Lung (tissue), 12 donors: ENCODE data around the gene ADAMTS17. TPM values are rescaled to one million over a fixed set of nuclear protein-coding genes. Genes with fewer than 3 reads are reported as not detected.

Source experiments
- ATAC-seq: fragments of 200-7000 bp; cut with Tn5 transposase; one replicate; pipeline ENCODE4 v1.9.1; 2020; ENCODE audit warnings: moderate number of reproducible peaks; ENCODE audit not compliant: insufficient read depth, low FRiP score
- DNase-seq, 3 donors: peaks; one replicate each; pipeline ENCODE4 v3.0.0-alpha.2; 2013 to 2017
- H3K27ac ChIP-seq, 2 donors: one replicate each; pipeline ENCODE4 v1.5.1; 2013; ENCODE audit warnings: mild to moderate bottlenecking in 2 of 2, moderate library complexity in 2 of 2, control low read depth in 1 of 2, inconsistent platforms in 1 of 2, low read depth in 1 of 2, low read length in 1 of 2
- H3K27me3 ChIP-seq, 3 donors: one replicate each; pipeline ENCODE4 v1.5.1; 2013; ENCODE audit warnings: low read length in 2 of 3; ENCODE audit not compliant: control insufficient read depth in 3 of 3, insufficient read depth in 3 of 3
- H3K36me3 ChIP-seq, 4 donors: one replicate each; pipeline ENCODE4 v1.5.1; 2013; ENCODE audit warnings: low read length in 4 of 4, mild to moderate bottlenecking in 1 of 4, moderate library complexity in 1 of 4; ENCODE audit not compliant: control insufficient read depth in 4 of 4, insufficient read depth in 4 of 4
- H3K4me1 ChIP-seq, 5 donors: one replicate each; pipeline ENCODE4 v1.5.1; 2013; ENCODE audit warnings: low read length in 5 of 5, mild to moderate bottlenecking in 2 of 5, moderate library complexity in 1 of 5; ENCODE audit not compliant: control insufficient read depth in 5 of 5, insufficient read depth in 5 of 5
- H3K4me3 ChIP-seq: one replicate; pipeline ENCODE4 v1.5.1; 2013; ENCODE audit warnings: mild to moderate bottlenecking, control low read depth, moderate library complexity
- H3K9ac ChIP-seq, 2 donors: one replicate each; pipeline ENCODE4 v1.5.1; 2013; ENCODE audit warnings: low read length in 2 of 2, control low read depth in 1 of 2; ENCODE audit not compliant: insufficient read depth in 1 of 2
- H3K9me3 ChIP-seq, 4 donors: one replicate each; pipeline ENCODE4 v1.5.1; 2013; ENCODE audit warnings: low read length in 3 of 4, mild to moderate bottlenecking in 1 of 4, moderate library complexity in 1 of 4; ENCODE audit not compliant: control insufficient read depth in 4 of 4, insufficient read depth in 3 of 4
- WGBS, 2 donors: extraction: QIAGEN DNeasy Blood & Tissue Kit; methylation state at CpG; one replicate each; pipeline ENCODE4 v1.1.7; 2013; 5-methylcytosine and 5-hydroxymethylcytosine counted together
- polyA plus RNA-seq, 2 donors: library from polyadenylated mRNA; stranded (reverse); fragments of 200-250 nt; gene quantifications; one replicate each; pipeline ENCODE4 v1.2.1, GENCODE V29; 2013
- total RNA-seq, 2 donors: library from RNA; depleted of rRNA in 1 of 2; stranded (reverse); fragments of >200 nt in 1 of 2; gene quantifications; one replicate each; pipeline ENCODE4 v1.2.1, GENCODE V29; 2014 to 2021
- TF ChIP-seq, protein P1 (sequence below): IDR thresholded peaks from 2 replicates; pipeline ENCODE4 v1.5.1; 2012; ENCODE audit warnings: mild to moderate bottlenecking; ENCODE audit errors: control extremely low read depth, extremely low read depth
- donor health status: control.
- donor health status: control.
- donor health status: Bipolar disorder and iron deficiency.
- donor health status: healthy.
- donor health status: DM: yes; HTN: yes; CAD: no.

The ADAMTS17 gene
- total and polyA plus RNA-seq, 4 donors: 0.47 to 6.6 (median 2.2) TPM

DNA sequence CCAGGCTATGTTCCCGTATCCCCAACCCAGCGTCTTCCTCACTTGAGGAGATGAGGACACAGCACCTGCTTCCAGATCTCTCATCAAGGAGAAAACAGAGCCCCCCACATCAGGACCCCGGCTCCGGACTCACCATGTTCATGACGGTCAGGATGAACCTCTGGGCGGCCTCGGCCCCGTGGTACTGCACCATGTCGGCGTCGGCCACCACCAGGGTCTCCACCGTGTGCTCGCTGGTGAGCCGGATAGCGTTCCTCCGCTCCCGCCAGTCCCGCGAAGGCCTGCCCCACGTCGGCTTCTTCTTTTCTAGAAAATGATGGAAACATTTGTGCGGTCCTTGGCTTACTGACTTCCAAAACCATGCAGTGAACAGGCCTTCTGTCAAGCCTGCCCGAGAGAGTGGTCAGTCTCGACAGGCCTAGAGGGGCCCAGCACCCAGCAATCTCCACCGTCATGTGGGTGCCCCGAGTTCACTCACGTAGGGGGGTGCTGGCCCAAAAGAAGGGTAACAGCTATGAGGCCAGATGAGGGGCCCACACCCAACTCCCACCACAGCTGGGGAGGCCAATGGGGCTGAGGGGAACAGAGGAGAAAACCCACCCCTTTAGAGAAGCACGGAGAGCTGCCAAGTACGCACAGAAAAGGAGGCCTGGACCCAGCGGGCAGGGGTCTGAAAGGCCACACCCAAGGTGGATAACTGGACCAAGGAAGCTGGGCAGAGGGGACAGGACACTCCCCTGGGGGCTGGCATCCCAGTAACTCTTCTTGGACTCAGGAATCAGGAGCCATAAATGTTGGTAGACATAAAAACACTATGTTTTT, 60.5 kb downstream of the ADAMTS17 start:
- ATAC-seq (no peak), DNase-seq (no peak)
- H3K27ac ChIP-seq: no peak overlapping the region
- TF ChIP-seq, protein P1, sequence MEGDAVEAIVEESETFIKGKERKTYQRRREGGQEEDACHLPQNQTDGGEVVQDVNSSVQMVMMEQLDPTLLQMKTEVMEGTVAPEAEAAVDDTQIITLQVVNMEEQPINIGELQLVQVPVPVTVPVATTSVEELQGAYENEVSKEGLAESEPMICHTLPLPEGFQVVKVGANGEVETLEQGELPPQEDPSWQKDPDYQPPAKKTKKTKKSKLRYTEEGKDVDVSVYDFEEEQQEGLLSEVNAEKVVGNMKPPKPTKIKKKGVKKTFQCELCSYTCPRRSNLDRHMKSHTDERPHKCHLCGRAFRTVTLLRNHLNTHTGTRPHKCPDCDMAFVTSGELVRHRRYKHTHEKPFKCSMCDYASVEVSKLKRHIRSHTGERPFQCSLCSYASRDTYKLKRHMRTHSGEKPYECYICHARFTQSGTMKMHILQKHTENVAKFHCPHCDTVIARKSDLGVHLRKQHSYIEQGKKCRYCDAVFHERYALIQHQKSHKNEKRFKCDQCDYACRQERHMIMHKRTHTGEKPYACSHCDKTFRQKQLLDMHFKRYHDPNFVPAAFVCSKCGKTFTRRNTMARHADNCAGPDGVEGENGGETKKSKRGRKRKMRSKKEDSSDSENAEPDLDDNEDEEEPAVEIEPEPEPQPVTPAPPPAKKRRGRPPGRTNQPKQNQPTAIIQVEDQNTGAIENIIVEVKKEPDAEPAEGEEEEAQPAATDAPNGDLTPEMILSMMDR: no peak
- H3K27me3 ChIP-seq: no peaks in the 10 kb centered on the region
- whole genome bisulfite sequencing, 2 donors: 87 to 92% methylated on average over 30 of the region's 30 CpGs
- no peaks in the 10 kb centered on the region for H3K36me3 ChIP-seq
- H3K4me3 ChIP-seq: no peak overlapping the region
- no peak overlapping the region for H3K9ac ChIP-seq
- peaks cover 0 to 3% (median 0%) of the 10 kb centered on the region in 4 donors for H3K9me3 ChIP-seq
- peaks cover 0 to 14% (median 4%) of the 10 kb centered on the region in 5 donors for H3K4me1 ChIP-seq

DNA sequence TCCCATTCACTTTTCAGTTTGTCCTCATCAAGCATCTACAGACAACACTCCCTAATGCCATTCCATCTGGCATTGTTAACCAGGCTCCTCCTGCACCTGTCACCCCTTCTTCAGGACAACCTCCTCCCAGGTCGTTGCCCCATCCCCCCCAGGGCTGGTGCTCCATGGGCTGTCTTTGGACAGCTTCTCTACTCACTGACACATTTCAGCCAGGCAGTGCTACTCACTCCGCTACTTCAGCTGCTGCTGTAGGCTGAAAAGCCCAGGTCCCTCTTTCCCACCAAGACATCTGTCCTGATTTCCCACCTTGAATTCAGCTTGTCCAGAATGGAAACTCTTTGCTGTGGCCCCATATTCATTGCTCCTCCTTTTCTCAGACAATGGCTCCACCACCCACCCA, 61.9 kb downstream of the ADAMTS17 start:
- no peak for DNase-seq
- ATAC-seq: no peak
- no peak overlapping the region for H3K27ac ChIP-seq
- TF ChIP-seq, protein P1: no peak
- peaks cover 0 to 5% (median 0%) of the 10 kb centered on the region in 4 donors for H3K9me3 ChIP-seq
- H3K36me3 ChIP-seq: no peaks in the 10 kb centered on the region
- 72% methylated on average over 2 of the region's 2 CpGs for WGBS, 2 donors
- H3K9ac ChIP-seq: no peak overlapping the region
- H3K27me3 ChIP-seq: no peaks in the 10 kb centered on the region
- H3K4me1 ChIP-seq: peaks cover 0 to 7% (median 0%) of the 10 kb centered on the region in 5 donors
- H3K4me3 ChIP-seq: no peak overlapping the region

DNA sequence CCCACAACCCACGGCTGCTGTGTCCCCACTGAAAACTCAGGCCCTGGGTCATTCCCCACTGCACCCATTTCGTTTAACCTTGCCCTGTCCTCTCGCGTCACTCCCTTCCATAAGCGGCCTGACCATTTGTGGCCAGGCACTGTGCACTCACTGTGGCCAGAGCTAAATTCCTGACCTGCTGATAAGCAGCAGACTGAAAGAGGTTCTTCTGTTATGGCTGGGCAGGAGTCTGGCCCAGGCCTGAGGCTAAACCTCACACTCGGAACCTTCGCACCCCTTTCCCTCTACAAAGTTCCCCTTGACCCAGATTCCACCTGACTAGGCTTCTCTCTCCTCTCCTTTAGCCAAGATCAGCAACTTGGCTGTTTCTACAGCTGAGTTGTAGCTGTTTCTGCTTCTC, 62.3 kb downstream of the ADAMTS17 start:
- Histone ChIP-seq H3K4me1 (peaks cover 0 to 7% (median 0%) of the 10 kb centered on the region in 5 donors), H3K9me3 (peaks cover 0 to 5% (median 0%) of the 10 kb centered on the region in 4 donors), H3K27me3 (no peaks in the 10 kb centered on the region), H3K9ac (no peak overlapping the region), H3K27ac (no peak overlapping the region), H3K4me3 (no peak overlapping the region), H3K36me3 (no peaks in the 10 kb centered on the region)
- 91 to 94% methylated on average over 7 of the region's 7 CpGs for WGBS, 2 donors
- ATAC-seq: no peak
- DNase-seq: no peak
- TF ChIP-seq, protein P1: no peak
